ENCODE measurements around the gene ST14.

ST14 gene

DNA sequence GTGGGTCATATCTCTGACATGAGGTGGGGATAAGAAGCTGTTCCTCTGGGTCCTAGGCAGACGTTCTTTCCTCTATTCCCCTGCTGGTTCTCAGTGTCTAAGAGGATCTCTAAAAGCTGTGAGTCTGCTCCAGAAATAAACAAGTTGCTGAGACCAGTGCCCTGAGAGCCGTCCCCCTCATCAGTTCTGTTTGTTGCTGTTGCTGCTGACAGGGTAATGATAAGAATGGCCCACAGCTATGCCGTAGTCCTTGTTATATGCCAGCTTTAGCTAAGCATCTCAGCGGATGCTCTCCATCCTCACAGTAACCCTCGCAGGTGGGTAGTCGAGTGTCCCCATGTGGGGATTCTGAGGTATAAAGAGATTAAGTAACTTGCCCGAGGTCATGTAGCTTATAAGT lies 23.5 kb upstream of the ST14 start:
- DNase-seq (ENCODE audit: low read depth in 2 of 2), result no peak

- no peak for DNase-seq (ENCODE audit: low read depth in 2 of 2)
Observed at GRCh38 chr11:130137999-130138398, 21.6 kb upstream of the ST14 start.

- no peak for DNase-seq (ENCODE audit: low read depth in 2 of 2)
Observed at GRCh38 chr11:130139401-130139800, 20.2 kb upstream of the ST14 start.

DNA sequence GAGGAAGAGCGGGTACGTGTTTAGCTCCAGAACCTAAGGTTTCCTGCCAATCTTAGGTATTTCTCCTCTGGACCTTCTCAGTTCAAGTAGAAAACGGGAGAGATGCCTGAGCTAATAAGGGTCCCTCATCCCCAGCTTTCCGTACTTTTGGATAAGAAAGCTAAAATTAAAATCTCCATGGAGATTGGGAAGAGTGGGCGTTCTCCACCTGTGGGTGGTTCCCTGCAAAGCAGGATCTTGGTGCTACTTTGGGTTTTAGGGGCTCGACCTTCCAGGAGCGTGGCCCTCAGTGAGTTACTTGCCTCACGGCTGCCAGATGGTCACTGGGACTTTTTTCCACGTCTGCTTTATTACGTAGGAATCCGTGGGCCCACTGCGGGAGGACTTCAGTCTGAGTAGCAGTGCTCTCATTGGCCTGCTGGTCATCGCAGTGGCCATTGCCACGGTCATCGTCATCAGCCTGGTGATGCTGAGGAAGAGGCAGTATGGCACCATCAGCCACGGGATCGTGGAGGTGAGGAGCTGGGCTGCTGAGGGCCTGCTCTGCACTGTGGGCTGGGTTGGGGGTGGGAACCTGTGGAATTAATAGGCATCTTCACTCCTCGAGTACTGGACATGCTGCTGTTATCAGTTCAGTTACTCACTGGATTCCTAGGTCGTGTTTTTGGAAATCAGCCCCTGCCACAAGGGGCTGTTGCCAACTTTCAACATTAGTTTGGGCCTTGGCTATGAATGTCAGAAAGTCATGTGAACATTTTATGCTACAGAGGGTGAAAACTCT lies 17.8 kb upstream of the ST14 start:
- no peak for DNase-seq (ENCODE audit: low read depth in 2 of 2)

DNA sequence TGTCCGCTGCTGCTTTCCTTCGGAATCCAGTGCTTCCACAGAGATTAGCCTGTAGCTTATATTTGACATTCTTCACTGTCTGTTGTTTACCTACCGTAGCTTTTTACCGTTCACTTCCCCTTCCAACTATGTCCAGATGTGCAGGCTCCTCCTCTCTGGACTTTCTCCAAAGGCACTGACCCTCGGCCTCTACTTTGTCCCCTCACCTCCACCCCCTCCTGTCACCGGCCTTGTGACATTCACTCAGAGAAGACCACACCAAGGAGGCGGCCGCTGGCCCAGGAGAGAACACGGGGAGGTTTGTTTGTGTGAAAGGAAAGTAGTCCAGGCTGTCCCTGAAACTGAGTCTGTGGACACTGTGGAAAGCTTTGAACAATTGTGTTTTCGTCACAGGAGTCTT lies 15.4 kb upstream of the ST14 start:
- DNase-seq (ENCODE audit: low read depth in 2 of 2), result no peak

- DNase-seq (ENCODE audit: low read depth in 2 of 2), result no peak
Observed at GRCh38 chr11:130144861-130145281, 14.7 kb upstream of the ST14 start.

DNA sequence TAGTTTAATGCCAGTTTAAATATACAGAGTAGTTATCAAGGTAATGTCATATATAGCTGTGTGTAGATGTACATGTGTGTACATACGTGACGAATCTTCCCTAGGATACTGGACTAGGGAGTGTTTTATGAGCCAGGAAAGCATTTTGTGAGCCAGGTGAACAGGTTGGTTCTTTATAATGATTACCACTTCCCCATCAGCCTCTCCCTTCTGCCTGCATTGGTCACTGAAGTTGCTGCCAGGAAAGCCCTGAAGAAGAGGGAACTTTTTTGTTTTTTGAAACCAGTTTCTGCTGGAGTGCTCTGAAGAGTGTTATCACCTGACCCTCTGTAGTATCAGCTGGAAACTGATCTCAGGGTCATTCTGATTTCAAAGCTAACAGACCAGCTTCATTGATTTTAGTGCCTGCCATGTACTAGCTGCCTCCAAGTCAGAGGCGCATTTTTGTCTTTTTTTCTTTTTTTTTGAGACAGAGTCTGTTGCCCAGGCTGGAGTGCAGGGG lies 14.2 kb upstream of the ST14 start:
- DNase-seq (ENCODE audit: low read depth in 2 of 2), result no peak

- no peak for DNase-seq (ENCODE audit: low read depth in 2 of 2)
Observed at GRCh38 chr11:130145975-130146776, 13.4 kb upstream of the ST14 start.

DNA sequence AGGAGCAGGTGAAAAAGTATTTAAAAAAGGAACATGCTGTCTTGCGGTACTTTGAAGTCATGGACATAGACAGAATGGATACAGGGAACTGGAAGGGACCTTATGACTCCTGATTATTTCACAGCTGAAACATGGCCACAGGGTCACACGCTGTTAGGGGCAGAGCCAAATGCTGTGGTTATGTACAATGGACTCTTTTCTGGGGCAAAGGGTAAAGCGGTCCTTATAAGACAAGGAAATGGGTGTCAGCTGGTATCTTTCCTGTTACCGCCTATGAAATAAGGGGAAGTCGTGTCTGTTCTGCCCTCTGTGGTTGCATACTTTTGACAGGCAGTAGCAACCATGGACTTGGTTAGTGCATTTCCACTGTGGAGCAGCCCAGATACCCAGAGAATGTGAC lies 12.8 kb upstream of the ST14 start:
- DNase-seq (ENCODE audit: low read depth in 2 of 2), result no peak

DNA sequence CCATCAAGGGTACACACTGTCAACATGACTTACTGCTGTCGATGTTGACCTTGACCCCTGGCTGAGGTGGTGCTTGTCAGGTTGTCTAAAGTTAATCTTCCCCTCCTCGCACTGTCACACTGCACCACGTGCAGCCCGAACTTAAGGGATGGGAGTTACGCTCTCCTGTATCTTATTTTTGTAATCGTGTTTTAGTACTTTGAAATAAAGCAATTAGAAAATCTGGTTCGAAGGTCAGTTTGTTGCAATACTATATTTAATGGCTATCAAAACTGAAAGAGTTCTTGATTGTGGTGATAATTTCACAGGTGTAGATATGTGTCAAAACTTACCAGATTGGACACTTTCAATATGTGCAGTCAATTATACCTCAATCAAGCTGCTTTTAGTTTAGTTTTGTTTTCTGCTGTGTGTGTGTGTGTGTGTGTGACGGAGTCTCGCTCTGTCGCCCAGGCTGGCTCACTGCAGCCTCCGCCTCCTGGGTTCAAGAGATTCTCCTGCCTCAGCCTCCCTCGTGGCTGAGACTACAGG lies 10.7 kb upstream of the ST14 start:
- no peak for DNase-seq (ENCODE audit: low read depth in 2 of 2)

- DNase-seq (ENCODE audit: low read depth in 2 of 2), result no peak
Observed at GRCh38 chr11:130150790-130151189, 8.8 kb upstream of the ST14 start.

GRCh38 chr11:130151196-130151595 lies 8.4 kb upstream of the ST14 start:
- DNase-seq (ENCODE audit: low read depth in 2 of 2), result no peak

DNA sequence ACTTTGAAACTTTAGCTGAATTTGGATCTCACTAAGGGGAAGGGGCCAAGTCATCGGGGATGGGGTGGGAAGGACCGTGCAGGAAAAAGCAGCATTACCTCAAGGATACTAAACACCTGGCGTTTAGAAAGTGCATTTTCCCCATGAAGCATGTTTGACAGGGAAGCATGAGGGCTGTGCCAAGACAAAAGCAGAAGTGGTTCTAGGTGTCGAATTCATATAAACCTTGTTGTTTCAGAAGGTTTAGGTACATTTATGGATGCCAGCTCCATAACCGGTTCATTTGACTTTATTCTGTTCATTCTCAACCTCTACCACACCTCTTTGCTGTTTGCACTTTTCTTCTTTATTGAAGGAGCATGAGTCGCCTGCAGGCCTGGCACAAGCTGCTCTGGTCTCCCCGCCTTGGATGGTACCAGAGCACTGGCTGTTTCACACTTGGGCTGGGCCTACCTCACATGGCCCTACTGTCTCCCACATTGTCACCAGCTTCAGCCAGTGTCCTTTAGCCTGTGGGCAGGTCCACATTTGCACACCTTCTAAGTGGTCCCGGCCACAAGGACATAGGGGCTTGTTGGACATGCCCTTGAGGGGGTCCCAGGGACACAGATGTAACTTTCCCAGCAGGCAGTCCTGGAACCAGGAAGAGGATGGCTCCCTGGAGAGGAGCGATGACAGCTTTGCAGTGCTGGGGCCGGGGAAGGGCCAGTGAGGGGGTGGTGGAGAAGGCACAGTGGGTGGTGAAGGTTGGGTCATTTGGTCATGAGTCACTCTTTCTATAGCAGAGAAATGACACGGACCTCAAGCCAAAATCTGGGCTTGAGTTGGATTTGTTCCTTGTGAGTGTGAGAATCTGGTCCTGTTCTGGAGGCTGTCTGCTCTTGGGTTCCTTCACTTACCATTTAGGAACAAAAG lies 3.2 kb upstream of the ST14 start:
- no peak for DNase-seq (ENCODE audit: low read depth in 2 of 2)

DNA sequence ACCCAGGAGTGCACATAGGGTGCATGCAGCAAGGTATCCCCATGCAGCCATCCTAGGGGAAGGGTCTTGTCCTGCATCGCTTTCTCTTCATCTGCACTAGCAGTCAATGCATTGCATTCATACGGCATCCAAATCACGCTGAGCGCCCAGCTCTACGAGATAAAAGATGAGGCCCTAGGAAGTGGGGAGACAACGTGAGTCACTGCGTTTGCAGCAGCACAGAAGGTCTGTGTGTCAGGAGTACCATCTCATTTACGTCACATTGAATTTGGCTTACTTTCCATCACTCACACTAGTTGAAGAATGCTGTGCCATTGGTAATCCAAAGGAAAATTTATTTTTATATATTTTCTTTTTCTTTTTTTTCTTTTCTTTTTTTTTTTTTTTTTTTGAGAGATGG lies 2.5 kb upstream of the ST14 start:
- DNase-seq (ENCODE audit: low read depth in 2 of 2), result no peak

DNA sequence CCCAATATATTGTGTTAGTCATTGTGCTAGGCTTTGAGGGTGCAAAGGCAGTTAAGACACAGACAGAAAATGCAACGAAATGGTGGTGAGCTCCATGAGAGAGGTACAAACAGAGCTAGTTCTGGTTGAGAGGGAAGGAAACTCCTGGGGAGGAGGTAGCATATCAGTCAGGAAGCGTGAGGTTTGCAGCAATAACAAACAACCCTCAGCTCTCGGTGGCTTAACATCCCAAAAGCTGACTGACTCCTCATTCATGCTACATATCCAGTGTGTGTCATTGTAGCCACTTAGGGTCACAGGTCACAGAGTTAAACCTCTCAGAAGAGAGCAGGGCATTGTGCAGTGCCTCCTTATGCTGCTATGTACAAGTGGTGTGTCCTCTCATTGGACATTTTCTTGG lies 1.7 kb upstream of the ST14 start:
- no peak for DNase-seq (ENCODE audit: low read depth in 2 of 2)

DNA sequence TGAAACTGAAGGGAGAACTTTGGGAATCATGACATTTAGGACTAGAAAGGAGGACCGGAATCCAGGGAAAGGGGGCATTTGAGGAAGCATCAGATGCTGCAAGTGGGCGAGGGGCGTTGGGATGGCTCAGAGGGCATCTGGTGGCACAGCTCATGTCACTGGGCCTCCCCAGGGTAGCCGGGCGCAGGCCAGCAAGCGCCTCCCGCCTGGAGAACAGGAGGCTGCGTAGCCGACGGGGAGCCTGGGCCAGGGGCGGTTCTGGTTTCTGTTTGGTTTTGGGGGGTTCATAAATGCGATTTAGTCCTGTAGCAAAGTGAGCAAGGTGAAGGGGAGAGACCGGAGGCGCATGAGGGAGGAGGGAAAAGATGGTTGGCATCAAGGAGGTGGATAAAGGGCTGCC lies 443 bp upstream of the ST14 start:
- DNase-seq (ENCODE audit: low read depth in 2 of 2), result no peak

DNA sequence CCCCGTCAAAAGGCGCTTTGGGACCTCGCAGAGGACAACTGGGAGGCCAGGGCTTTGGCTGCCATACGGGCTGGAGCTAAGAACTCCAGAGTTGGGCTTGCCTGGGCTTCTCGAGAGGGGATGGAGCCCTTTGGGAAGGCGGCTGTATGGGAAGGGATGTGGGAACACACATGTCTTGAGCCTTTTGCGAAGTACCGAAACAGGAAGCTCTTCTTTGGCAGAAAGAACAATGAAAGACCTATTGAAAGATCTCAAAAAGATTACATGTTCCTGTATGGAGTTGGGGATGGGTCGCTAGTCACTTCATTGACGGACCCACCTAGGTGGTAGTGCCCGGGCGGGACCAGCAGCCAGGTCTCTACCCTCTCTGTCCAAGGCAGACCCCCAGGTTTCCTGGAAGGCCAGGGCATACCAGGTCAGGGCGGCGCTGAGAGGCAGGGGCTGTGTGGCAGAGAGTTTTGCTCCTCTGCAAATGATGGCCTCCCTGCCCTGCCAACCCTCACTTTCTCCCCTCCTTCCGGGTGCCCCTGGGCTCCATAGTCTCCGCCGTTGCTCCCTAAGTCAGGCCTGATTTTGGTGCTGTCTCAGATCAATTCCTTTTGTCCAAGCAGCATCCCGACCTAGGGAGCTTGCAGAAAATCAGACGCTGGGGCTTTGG lies 1.0 kb downstream of the ST14 start:
- no peak for DNase-seq (ENCODE audit: low read depth in 2 of 2)

GRCh38 chr11:130161441-130162145 lies 2.0 kb downstream of the ST14 start:
- DNase-seq (ENCODE audit: low read depth in 2 of 2), result no peak

- no peak for DNase-seq (ENCODE audit: low read depth in 2 of 2)
Observed at GRCh38 chr11:130162733-130163132, 3.2 kb downstream of the ST14 start.

DNA sequence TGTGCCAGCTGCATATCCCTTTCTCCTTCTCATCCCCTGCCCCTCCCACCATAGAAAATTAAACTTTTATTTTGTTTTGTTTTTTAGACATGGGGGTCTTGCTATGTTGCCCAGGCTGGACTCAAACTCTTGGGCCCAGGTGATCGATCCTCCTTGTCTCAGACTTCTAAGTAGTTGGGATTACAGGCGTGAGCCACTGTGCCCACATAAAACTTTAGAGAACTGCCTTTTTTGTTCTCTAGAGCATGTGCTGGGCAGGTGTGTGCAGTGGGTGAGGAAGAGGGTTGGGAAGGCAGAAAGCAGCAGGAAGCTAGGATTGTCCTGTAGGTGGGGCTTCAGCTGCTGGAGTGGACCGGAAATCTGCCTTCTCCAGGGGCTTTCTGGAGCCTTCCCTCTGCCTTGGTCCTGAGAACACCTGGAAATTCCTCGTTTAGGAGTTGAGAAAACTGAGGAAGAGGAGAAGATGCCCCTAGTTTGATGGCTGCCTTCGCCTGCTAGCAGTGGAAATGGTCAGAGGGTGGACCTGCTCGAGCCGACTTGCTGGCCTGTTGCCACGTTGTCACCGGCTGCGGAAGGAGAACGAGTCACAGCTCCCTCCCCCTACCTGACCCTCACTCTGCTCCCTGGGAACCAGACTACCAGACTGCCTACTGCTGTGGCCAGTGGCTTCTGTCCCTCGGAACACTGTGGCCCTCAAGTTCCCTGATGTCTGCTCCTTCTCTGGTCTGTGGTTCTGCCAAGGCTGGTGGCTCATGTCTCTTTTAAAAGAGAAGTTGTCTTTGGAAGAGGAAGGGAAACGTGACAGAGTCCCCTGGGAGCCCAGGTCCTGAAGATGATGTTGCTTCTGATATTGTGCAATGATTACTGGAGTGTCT lies 4.0 kb downstream of the ST14 start:
- no peak for DNase-seq (ENCODE audit: low read depth in 2 of 2)

Data from stimulated activated CD8-positive, alpha-beta memory T cell treated with anti-CD3 and anti-CD28 coated beads, Interleukin-15, amount 100 ng/mL, for 4 hours (primary cell).